ENCODE results near the gene ACE. TPM values are rescaled to one million over a fixed set of nuclear protein-coding genes. Genes with fewer than 3 reads are reported as not detected.

ACE gene
- polyA plus RNA-seq, 1 experiment: 3.1 TPM

DNA sequence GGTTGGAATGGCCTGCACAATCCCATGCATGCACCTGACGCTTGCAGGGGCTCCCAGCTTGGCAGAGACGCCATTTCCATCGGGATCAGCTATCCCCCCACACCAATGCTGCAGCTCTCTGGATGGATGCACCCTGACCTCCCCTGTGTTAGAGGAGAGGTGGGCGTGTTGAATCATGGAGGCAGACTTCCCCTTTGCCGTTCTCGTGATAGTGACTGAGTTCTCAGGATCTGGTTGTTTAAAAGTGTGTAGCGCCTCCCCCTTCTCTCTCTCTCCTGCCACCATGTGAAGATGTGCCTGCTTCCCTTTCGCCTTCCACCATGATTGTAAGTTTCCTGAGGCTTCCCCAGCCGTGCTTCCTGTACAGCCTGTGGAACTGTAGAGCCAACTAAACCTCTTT is 28.5 kb downstream of the ACE start:
- Histone ChIP-seq H3K4me3 (ENCODE audit: low read depth, low read length) (no peak overlapping the region), H3K27me3 (ENCODE audit: control insufficient read depth, insufficient read depth, low read length) (no peaks in the 10 kb centered on the region; the same call in none of the 2 replicates), H3K36me3 (ENCODE audit: control insufficient read depth, insufficient read depth, low read length) (no peaks in the 10 kb centered on the region)
- TF ChIP-seq, protein P1, sequence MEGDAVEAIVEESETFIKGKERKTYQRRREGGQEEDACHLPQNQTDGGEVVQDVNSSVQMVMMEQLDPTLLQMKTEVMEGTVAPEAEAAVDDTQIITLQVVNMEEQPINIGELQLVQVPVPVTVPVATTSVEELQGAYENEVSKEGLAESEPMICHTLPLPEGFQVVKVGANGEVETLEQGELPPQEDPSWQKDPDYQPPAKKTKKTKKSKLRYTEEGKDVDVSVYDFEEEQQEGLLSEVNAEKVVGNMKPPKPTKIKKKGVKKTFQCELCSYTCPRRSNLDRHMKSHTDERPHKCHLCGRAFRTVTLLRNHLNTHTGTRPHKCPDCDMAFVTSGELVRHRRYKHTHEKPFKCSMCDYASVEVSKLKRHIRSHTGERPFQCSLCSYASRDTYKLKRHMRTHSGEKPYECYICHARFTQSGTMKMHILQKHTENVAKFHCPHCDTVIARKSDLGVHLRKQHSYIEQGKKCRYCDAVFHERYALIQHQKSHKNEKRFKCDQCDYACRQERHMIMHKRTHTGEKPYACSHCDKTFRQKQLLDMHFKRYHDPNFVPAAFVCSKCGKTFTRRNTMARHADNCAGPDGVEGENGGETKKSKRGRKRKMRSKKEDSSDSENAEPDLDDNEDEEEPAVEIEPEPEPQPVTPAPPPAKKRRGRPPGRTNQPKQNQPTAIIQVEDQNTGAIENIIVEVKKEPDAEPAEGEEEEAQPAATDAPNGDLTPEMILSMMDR (IDR thresholded peaks at IDR 0.05; ENCODE audit: insufficient read depth, low read depth, low read length): no peak
- ChIA-PET POLR2A (no interaction called here), CTCF (interaction anchor here (1.0 to 1.1 kb wide), 2 partner anchors 9 to 80 kb away, joined by 3 read pairs; no protein-coding TSS in a partner anchor)
- no peak for DNase-seq (ENCODE audit: low read depth)

DNA sequence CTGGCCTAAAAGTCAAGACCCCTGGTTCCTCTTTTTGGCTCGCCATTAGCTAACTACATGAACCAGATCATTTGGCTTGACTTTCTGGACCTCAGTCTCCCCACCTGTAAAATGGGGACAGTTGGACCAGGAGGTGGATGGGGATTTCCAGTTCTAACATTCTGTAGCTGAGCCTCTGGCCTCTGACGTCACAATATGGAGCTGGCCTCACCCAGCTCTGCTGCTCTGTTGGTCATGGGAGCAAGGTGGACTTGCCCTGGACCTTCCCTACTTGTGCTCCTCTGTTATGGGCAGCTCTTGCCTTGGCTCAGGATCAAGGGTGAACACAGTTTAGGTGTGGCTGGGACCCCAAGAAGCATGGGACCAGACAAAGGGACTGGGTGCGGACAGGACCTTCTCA is 29.8 kb downstream of the ACE start:
- ChIA-PET POLR2A (no interaction called here), CTCF (no interaction called here)
- Histone ChIP-seq H3K36me3 (ENCODE audit: control insufficient read depth, insufficient read depth, low read length) (no peaks in the 10 kb centered on the region), H3K27me3 (ENCODE audit: control insufficient read depth, insufficient read depth, low read length) (no peaks in the 10 kb centered on the region; the same call in none of the 2 replicates), H3K4me3 (ENCODE audit: low read depth, low read length) (no peak overlapping the region)
- TF ChIP-seq, protein P1 (IDR thresholded peaks at IDR 0.05; ENCODE audit: insufficient read depth, low read depth, low read length): no peak
- DNase-seq (ENCODE audit: low read depth): no peak

DNA sequence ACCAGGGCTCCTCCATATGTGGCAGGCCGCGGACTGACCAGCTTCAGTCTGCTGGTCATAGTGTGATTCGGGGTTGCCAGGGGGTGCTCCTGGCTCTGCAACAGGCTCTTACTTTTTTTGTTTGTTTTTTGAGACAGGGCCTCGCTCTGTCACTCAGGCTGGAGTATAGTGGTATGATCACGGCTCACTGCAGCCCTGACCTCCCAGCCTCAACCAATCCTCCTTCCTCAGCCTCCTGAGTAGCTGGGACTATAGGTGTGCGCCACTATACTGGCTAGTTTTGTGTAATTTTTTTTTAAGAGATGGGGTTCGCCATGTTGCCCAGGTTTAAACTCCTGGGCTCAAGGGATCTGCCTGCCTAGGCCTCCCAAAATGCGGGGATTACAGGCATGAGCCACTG is 34.5 kb downstream of the ACE start:
- POLR2A ChIA-PET: no interaction called here
- DNase-seq (ENCODE audit: low read depth): no peak
- no peaks in the 10 kb centered on the region for H3K36me3 ChIP-seq (ENCODE audit: control insufficient read depth, insufficient read depth, low read length)
- TF ChIP-seq, protein P1 (IDR thresholded peaks at IDR 0.05; ENCODE audit: insufficient read depth, low read depth, low read length): no peak
- H3K4me3 ChIP-seq (ENCODE audit: low read depth, low read length): no peak overlapping the region
- CTCF ChIA-PET: no interaction called here
- peaks cover 3% of the 10 kb centered on the region for H3K27me3 ChIP-seq (ENCODE audit: control insufficient read depth, insufficient read depth, low read length)

DNA sequence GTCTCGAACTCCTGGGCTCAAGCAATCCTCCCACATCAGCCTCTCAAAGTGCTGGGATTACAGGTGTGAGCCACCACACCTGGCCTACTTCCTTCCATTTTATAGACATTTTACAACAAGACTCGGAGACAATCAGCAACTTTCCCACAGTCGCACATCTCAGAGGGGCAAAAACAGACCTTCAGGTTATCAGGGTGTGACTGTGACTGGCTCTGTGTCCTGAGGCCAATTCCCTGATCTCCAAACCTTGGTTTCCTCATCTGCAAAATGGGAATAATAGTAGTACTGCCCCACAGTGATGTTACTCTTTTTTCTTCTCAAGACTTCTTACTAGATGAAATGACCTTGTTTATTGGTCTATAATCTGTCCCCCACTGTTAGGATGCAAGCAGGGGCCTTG is 35.5 kb downstream of the ACE start:
- DNase-seq (ENCODE audit: low read depth): no peak
- CTCF ChIA-PET: no interaction called here
- H3K4me3 ChIP-seq (ENCODE audit: low read depth, low read length): no peak overlapping the region
- no peaks in the 10 kb centered on the region for H3K36me3 ChIP-seq (ENCODE audit: control insufficient read depth, insufficient read depth, low read length)
- TF ChIP-seq, protein P1 (IDR thresholded peaks at IDR 0.05; ENCODE audit: insufficient read depth, low read depth, low read length): no peak
- POLR2A ChIA-PET: no interaction called here
- peaks cover 3% of the 10 kb centered on the region for H3K27me3 ChIP-seq (ENCODE audit: control insufficient read depth, insufficient read depth, low read length)

DNA sequence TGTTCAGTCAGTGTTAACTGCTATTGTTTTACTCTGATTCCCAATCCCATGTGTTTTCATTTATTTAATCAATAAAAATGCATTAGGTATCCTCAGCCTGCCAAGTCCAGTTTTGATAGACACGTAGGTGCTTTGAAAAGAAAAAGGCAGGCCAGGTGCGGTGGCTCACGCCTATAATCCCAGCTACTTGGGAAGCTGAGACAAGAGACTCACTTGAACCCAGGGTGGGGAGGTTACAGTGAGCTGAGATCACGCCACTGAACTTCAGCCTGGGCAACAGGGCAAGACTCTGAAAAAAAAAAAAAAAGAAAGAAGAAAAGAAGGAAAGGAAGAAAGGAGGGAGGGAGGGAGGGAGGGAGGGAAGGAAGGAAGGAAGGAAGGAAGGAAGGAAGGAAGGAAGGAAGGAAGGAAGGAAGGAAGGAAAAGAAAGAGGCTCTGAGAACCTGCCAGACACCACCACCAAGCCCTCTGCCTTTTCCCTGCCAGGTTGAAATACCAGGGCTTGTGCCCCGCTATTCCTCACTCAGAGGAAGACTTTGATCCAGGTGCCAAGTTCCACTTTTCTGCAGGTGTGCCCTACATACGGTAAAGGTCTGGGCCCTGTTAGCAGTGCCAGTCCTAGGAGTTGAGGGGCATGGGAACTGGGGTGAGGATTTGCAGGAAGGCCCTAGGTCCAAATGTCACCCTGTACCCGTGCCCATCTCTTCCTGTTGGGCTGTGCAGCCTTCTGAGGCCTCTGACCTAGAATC is 36.2 kb downstream of the ACE start:
- peaks cover 3% of the 10 kb centered on the region for H3K27me3 ChIP-seq (ENCODE audit: control insufficient read depth, insufficient read depth, low read length)
- no peak overlapping the region for H3K4me3 ChIP-seq (ENCODE audit: low read depth, low read length)
- no peaks in the 10 kb centered on the region for H3K36me3 ChIP-seq (ENCODE audit: control insufficient read depth, insufficient read depth, low read length)
- ChIA-PET POLR2A (no interaction called here), CTCF (no interaction called here)
- DNase-seq (ENCODE audit: low read depth): no peak
- TF ChIP-seq, protein P1 (IDR thresholded peaks at IDR 0.05; ENCODE audit: insufficient read depth, low read depth, low read length): no peak

Measured in BJ (cell line).